HepG2 (cell line): ENCODE data around the gene CHCHD6. TPM values are rescaled to one million over a fixed set of nuclear protein-coding genes. Genes with fewer than 3 reads are reported as not detected.
A peak's percentile ranks its signal among the peaks of the same experiment; 100 is the strongest.

Source experiments
- ATAC-seq: fragments of 200-7000 bp; cut with Tn5 transposase; 3 replicates; pipeline ENCODE4 v1.9.1; 2020; ENCODE audit warnings: mild to moderate bottlenecking, moderate library complexity
- BruUV-seq: library from RNA; stranded (reverse); fragments of 400-500 nt; replicated peaks from 2 replicates; lab custom pipeline; 2021; lab: Mats Ljungman, UMichigan
- CTCF ChIA-PET: fragments of 300-600 bp; formaldehyde crosslinking; extraction: SDS; loops from one replicate; lab custom pipeline; 2021; ENCODE audit warnings: low total read pairs, inconsistent platforms, low intra/inter-chr PET ratio; lab: Yijun Ruan, JAX
- POLR2A ChIA-PET: fragments of 350-600 bp; sonication (Branson Sonifier 250); formaldehyde crosslinking; loops from one replicate; lab custom pipeline; 2020; ENCODE audit warnings: antibody characterized with exemption, inconsistent platforms; lab: Yijun Ruan, JAX
- DNase-seq: peaks from one replicate; pipeline ENCODE4 v3.0.0-alpha.2; 2015; ENCODE audit warnings: low spot score
- FAIRE-seq: peaks from 3 replicates; lab custom pipeline; 2011; peaks lifted over from hg19 to GRCh38; lab: Jason Lieb, UNC
- H2AFZ ChIP-seq: one replicate; pipeline ENCODE4 v1.6.1; 2011; ENCODE audit warnings: low read length, inconsistent platforms
- H3K27ac ChIP-seq: fragments of 300-600 bp; 3 replicates; pipeline ENCODE4 v1.8.0; 2011; ENCODE audit warnings: mixed run types, mild to moderate bottlenecking, mixed read lengths, low read length, inconsistent platforms; ENCODE audit not compliant: insufficient read depth; ENCODE audit errors: extremely low read length
- H3K27me3 ChIP-seq, 2 experiments: fragments of 200-600 bp in 1 of 2; 2 replicates in 1 of 2; 3 replicates in 1 of 2; pipeline versions ENCODE4 v1.6.0 to v1.8.0; 2011; ENCODE audit warnings: low read length in 2 of 2, mild to moderate bottlenecking in 2 of 2, moderate library complexity in 2 of 2, inconsistent platforms in 1 of 2; ENCODE audit not compliant: insufficient read depth in 2 of 2, control insufficient read depth in 1 of 2
- H3K36me3 ChIP-seq, 2 experiments: fragments of 200-600 bp in 1 of 2; replicated peaks in 1 of 2; 2 replicates in 1 of 2; 3 replicates in 1 of 2; pipeline versions ENCODE4 v1.5.1 to v1.8.0; 2011; ENCODE audit warnings: low read length in 2 of 2, inconsistent platforms in 1 of 2; ENCODE audit not compliant: insufficient read depth in 2 of 2, control insufficient read depth in 1 of 2
- H3K4me1 ChIP-seq: 2 replicates; pipeline ENCODE4 v1.5.1; 2012; ENCODE audit warnings: low read length, inconsistent platforms; ENCODE audit not compliant: insufficient read depth
- H3K4me2 ChIP-seq: 2 replicates; pipeline ENCODE4 v1.6.0; 2011; ENCODE audit warnings: low read depth, low read length, inconsistent platforms
- H3K4me3 ChIP-seq, 3 experiments: fragments of 200-600 bp in 1 of 3; sonication (generic), shearing (Covaris generic) in 1 of 3; replicated peaks in 1 of 3; 2 replicates each; pipeline ENCODE4 v1.5.1; 2011 to 2016; ENCODE audit warnings: low read length in 3 of 3, inconsistent platforms in 2 of 3, low read depth in 2 of 3, mild to moderate bottlenecking in 2 of 3, control low read depth in 1 of 3, mixed read lengths in 1 of 3; ENCODE audit not compliant: insufficient read depth in 1 of 3
- H3K79me2 ChIP-seq: one replicate; pipeline ENCODE4 v1.6.1; 2011; ENCODE audit warnings: low read length, inconsistent platforms; ENCODE audit not compliant: insufficient read depth
- H3K9ac ChIP-seq: 2 replicates; pipeline ENCODE4 v1.6.0; 2011; ENCODE audit warnings: mild to moderate bottlenecking, low read depth, low read length, inconsistent platforms; ENCODE audit not compliant: insufficient read depth
- H3K9me3 ChIP-seq: 2 replicates; pipeline ENCODE4 v1.5.1; 2012; ENCODE audit warnings: mild to moderate bottlenecking, low read length
- H4K20me1 ChIP-seq: 2 replicates; pipeline ENCODE4 v1.6.0; 2011; ENCODE audit warnings: inconsistent platforms, mild to moderate bottlenecking, low read length, moderate library complexity; ENCODE audit not compliant: insufficient read depth
- ATF6 ChIP-seq: sonication (generic); formaldehyde crosslinking; conservative IDR thresholded peaks from 2 replicates; pipeline ENCODE4 v1.4.0; 2020; ENCODE audit warnings: missing genetic modification reagents
- GATA4 ChIP-seq: sonication (generic); IDR thresholded peaks from 2 replicates; pipeline ENCODE4 v1.6.1; 2016; ENCODE audit warnings: antibody characterized with exemption, low read depth, borderline replicate concordance
- GATAD1 ChIP-seq: IDR thresholded peaks from 2 replicates; pipeline ENCODE4 v1.6.1; 2016; ENCODE audit warnings: missing genetic modification reagents, missing compliant biosample characterization
- GATAD2A ChIP-seq: IDR thresholded peaks from 2 replicates; pipeline ENCODE4 v1.6.1; 2016
- GLMP ChIP-seq: sonication (generic); formaldehyde crosslinking; IDR thresholded peaks from 2 replicates; pipeline ENCODE4 v1.9.0; 2021; ENCODE audit warnings: missing genetic modification reagents, mild to moderate bottlenecking, borderline replicate concordance
- HNF1A ChIP-seq, 2 experiments: sonication (generic) in 1 of 2; formaldehyde crosslinking in 1 of 2; IDR thresholded peaks; 2 replicates each; pipeline versions ENCODE4 v1.4.0 to v1.6.1; 2016 to 2020; ENCODE audit warnings: borderline replicate concordance in 1 of 2, low read depth in 1 of 2, mild to moderate bottlenecking in 1 of 2, missing genetic modification reagents in 1 of 2
- MBNL3 ChIP-seq: fragments of 250-450 bp; sonication (Bioruptor Pico); conservative IDR thresholded peaks from 2 replicates; pipeline ENCODE4 v1.8.0; 2022; ENCODE audit warnings: mild to moderate bottlenecking, inconsistent platforms
- PCBP2 ChIP-seq: fragments of 200-400 bp; formaldehyde crosslinking; optimal IDR thresholded peaks from 2 replicates; pipeline ENCODE3; 2018; ENCODE audit warnings: low read length, low read depth; ENCODE audit not compliant: poor library complexity, severe bottlenecking
- REPIN1 ChIP-seq: sonication (generic); formaldehyde crosslinking; IDR thresholded peaks from 2 replicates; pipeline ENCODE4 v1.8.0; 2022; ENCODE audit warnings: missing genetic modification reagents, low read depth, mild to moderate bottlenecking, borderline replicate concordance
- RFXANK ChIP-seq: IDR thresholded peaks from 2 replicates; pipeline ENCODE4 v1.6.1; 2016
- SIX4 ChIP-seq: sonication (generic); formaldehyde crosslinking; IDR thresholded peaks from 2 replicates; pipeline ENCODE4 v1.4.0; 2020; ENCODE audit warnings: missing genetic modification reagents
- SMAD1 ChIP-seq: sonication (generic); formaldehyde crosslinking; IDR thresholded peaks from 2 replicates; pipeline ENCODE4 v1.4.0; 2020; ENCODE audit warnings: missing genetic modification reagents, low read depth, mild to moderate bottlenecking, borderline replicate concordance
- SNAPC2 ChIP-seq: sonication (generic); formaldehyde crosslinking; IDR thresholded peaks from 2 replicates; pipeline ENCODE4 v1.8.1; 2022; ENCODE audit warnings: mild to moderate bottlenecking, missing genetic modification reagents
- ZBTB37 ChIP-seq: sonication (generic); formaldehyde crosslinking; IDR thresholded peaks from 2 replicates; pipeline ENCODE4 v1.4.0; 2020; ENCODE audit warnings: mild to moderate bottlenecking, missing genetic modification reagents
- ZNF225 ChIP-seq: sonication (generic); formaldehyde crosslinking; IDR thresholded peaks from 2 replicates; pipeline ENCODE4 v1.4.0; 2020; ENCODE audit warnings: mild to moderate bottlenecking, missing genetic modification reagents
- ZNF33A ChIP-seq: sonication (generic); formaldehyde crosslinking; IDR thresholded peaks from 2 replicates; pipeline ENCODE4 v1.5.1; 2020; ENCODE audit warnings: missing genetic modification reagents, mild to moderate bottlenecking, moderate library complexity, borderline replicate concordance
- ZNF816 ChIP-seq: sonication (generic); formaldehyde crosslinking; IDR thresholded peaks from 2 replicates; pipeline ENCODE4 v1.8.0; 2022; ENCODE audit warnings: missing genetic modification reagents, mild to moderate bottlenecking, borderline replicate concordance
- WGBS: methylation state at CpG from one replicate; pipeline ENCODE4 v1.1.6; 2017; ENCODE audit warnings: low lambda C conversion rate; 5-methylcytosine and 5-hydroxymethylcytosine counted together
- in situ Hi-C: cut with HindIII; loops from 2 replicates; pipeline ENCODE4 v1.10.0; 2017; ENCODE audit warnings: low pct_unique_long_range_greater_than_20kb; ENCODE audit not compliant: extremely low pct_ligation_motif_present
- intact Hi-C: fragments of 100-400 bp; cut with micrococcal nuclease; formaldehyde crosslinking; loops from one replicate; pipeline ENCODE4 v1.10.0; 2022; ENCODE audit not compliant: unreplicated experiment
- polyA plus RNA-seq, 8 experiments: library from polyadenylated mRNA; depleted of rRNA in 3 of 8; stranded (reverse) in 7 of 8; unstranded in 1 of 8; fragments of >200 nt; fragmentation: Illumina TruSeq in 4 of 8; extraction: Trizol in 4 of 8; gene quantifications; 2 replicates each; pipeline versions ENCODE4 v1.2.1 to v1.2.3, GENCODE V29; 2011 to 2016; ENCODE audit warnings: low read depth in 4 of 8, missing spikeins in 1 of 8, mixed read lengths in 1 of 8; ENCODE audit not compliant: insufficient read depth in 1 of 8
- total RNA-seq, 5 experiments: library from RNA; depleted of rRNA; stranded (reverse); fragments of >200 nt; fragmentation: Illumina TruSeq; extraction: Trizol; gene quantifications; 2 replicates each; pipeline ENCODE4 v1.2.3, GENCODE V29; 2016; ENCODE audit warnings: low read depth in 1 of 5

CHCHD6 gene
- total and polyA plus RNA-seq, 2 of the 13 experiments (the other 11 are each of a cell fraction or from before 2014, with no cell fraction given): 20.3 to 20.8 TPM

- no peak overlapping the region for H3K4me3 ChIP-seq
- H3K27me3 ChIP-seq: no peaks in the 10 kb centered on the region
- H3K4me1 ChIP-seq: no peaks in the 10 kb centered on the region
- in situ Hi-C loops: no loop called here
- H3K9ac ChIP-seq: no peak overlapping the region
- no peaks in the 10 kb centered on the region for H4K20me1 ChIP-seq
- no peak overlapping the region for H2AFZ ChIP-seq
- TF ChIP-seq SIX4 (CRISPR knock-in tag) (no peak), PCBP2 (no peak), HNF1A (IDR thresholded peaks at IDR 0.05; ENCODE audit: low read depth) (no peak), HNF1A (CRISPR knock-in tag; IDR thresholded peaks at IDR 0.05; ENCODE audit: borderline replicate concordance) (no peak), GLMP (no peak), ZNF816 (CRISPR knock-in tag) (no peak), GATA4 (no peak), SMAD1 (no peak), GATAD1 (CRISPR knock-in tag) (no peak), GATAD2A (CRISPR knock-in tag) (no peak), RFXANK (no peak), ZNF33A (CRISPR knock-in tag) (no peak), SNAPC2 (CRISPR knock-in tag) (no peak), REPIN1 (CRISPR knock-in tag) (no peak), MBNL3 (CRISPR knock-in tag) (no peak), ATF6 (CRISPR knock-in tag) (no peak), ZNF225 (CRISPR knock-in tag) (no peak), ZBTB37 (CRISPR knock-in tag) (no peak)
- ATAC-seq: peak; percentile 36; the same call in 2 of the 3 replicates
- BruUV-seq: no TSS peak
- H3K27ac ChIP-seq: no peak overlapping the region
- ChIA-PET POLR2A (no interaction called here), CTCF (no interaction called here)
- no peaks in the 10 kb centered on the region; a peak in 1 of 5 replicates for H3K36me3 ChIP-seq
- DNase-seq: no peak
- WGBS: 100% methylated on average over 1 of the region's 1 CpG
- intact Hi-C loops: no loop called here
- no peak overlapping the region for H3K4me2 ChIP-seq
- no peak for FAIRE-seq
- no peaks in the 10 kb centered on the region for H3K79me2 ChIP-seq
- no peaks in the 10 kb centered on the region for H3K9me3 ChIP-seq
Observed at GRCh38 chr3:126873416-126873815, 169.4 kb downstream of the CHCHD6 start.
